OCI-LY1 (cell line): ENCODE data around the gene MYO3B.

ENCODE experiments used
- H2AFZ ChIP-seq: fragments of 200-600 bp; sonication (generic), shearing (Covaris generic); 2 replicates; pipeline ENCODE4 v1.6.0; 2014; ENCODE audit warnings: antibody characterized with exemption, mild to moderate bottlenecking, low read length
- H3F3A ChIP-seq: fragments of 200-600 bp; sonication (generic), shearing (Covaris generic); 2 replicates; pipeline ENCODE4 v1.6.0; 2014; ENCODE audit warnings: mild to moderate bottlenecking, antibody characterized with exemption, low read length, moderate library complexity; ENCODE audit not compliant: insufficient read depth
- H3K27ac ChIP-seq: fragments of 200-600 bp; sonication (generic); 2 replicates; pipeline ENCODE4 v1.5.1; 2014; ENCODE audit warnings: low read length, mixed run types, mild to moderate bottlenecking, low read depth; ENCODE audit not compliant: poor library complexity, severe bottlenecking
- H3K27me3 ChIP-seq: fragments of 200-600 bp; sonication (generic); 2 replicates; pipeline ENCODE4 v1.6.0; 2014; ENCODE audit warnings: antibody characterized with exemption, mild to moderate bottlenecking, low read length, moderate library complexity; ENCODE audit not compliant: insufficient read depth
- H3K36me3 ChIP-seq: fragments of 200-600 bp; sonication (generic); 2 replicates; pipeline ENCODE4 v1.6.1; 2014; ENCODE audit warnings: mild to moderate bottlenecking, antibody characterized with exemption, low read length, moderate library complexity, mixed read lengths; ENCODE audit not compliant: insufficient read depth
- H3K4me1 ChIP-seq: fragments of 200-600 bp; sonication (generic); 2 replicates; pipeline ENCODE4 v1.5.1; 2014; ENCODE audit warnings: mild to moderate bottlenecking, low read length, moderate library complexity; ENCODE audit not compliant: insufficient read depth, severe bottlenecking
- H3K4me2 ChIP-seq: fragments of 200-600 bp; sonication (generic), shearing (Covaris generic); 2 replicates; pipeline ENCODE4 v1.6.1; 2014; ENCODE audit warnings: low read length
- H3K4me3 ChIP-seq: fragments of 200-600 bp; sonication (generic); 2 replicates; pipeline ENCODE4 v1.5.1; 2014; ENCODE audit warnings: low read length, low read depth, mild to moderate bottlenecking, mixed read lengths; ENCODE audit not compliant: poor library complexity, severe bottlenecking
- H3K79me2 ChIP-seq: fragments of 200-600 bp; shearing (Covaris generic); 2 replicates; pipeline ENCODE4 v1.6.1; 2016; ENCODE audit warnings: mixed run types, low read length, mixed read lengths; ENCODE audit not compliant: insufficient read depth
- H3K9ac ChIP-seq: fragments of 200-600 bp; sonication (generic), shearing (Covaris generic); 2 replicates; pipeline ENCODE4 v1.6.1; 2014; ENCODE audit warnings: mild to moderate bottlenecking, low read length, mixed read lengths
- H3K9me2 ChIP-seq: fragments of 200-600 bp; sonication (generic), shearing (Covaris generic); 2 replicates; pipeline ENCODE4 v1.6.1; 2014; ENCODE audit warnings: low read depth, mild to moderate bottlenecking, low read length, mixed read lengths
- H3K9me3 ChIP-seq: fragments of 200-600 bp; shearing (Covaris generic); 2 replicates; pipeline ENCODE4 v1.6.1; 2014; ENCODE audit warnings: low read length, mixed read lengths
- H4K20me1 ChIP-seq: fragments of 200-600 bp; sonication (generic), shearing (Covaris generic); 2 replicates; pipeline ENCODE4 v1.6.0; 2016; ENCODE audit warnings: mild to moderate bottlenecking, low read length; ENCODE audit not compliant: insufficient read depth
- EZH2 ChIP-seq: fragments of 200-600 bp; sonication (generic), shearing (Covaris generic); IDR thresholded peaks from 2 replicates; pipeline ENCODE4 v1.8.0; 2017; ENCODE audit warnings: borderline replicate concordance, mixed run types, mild to moderate bottlenecking, antibody characterized with exemption, low read length, moderate library complexity, mixed read lengths
- TF ChIP-seq, protein P1 (sequence below): fragments of 200-600 bp; sonication (generic), shearing (Covaris generic); IDR thresholded peaks from 2 replicates; pipeline ENCODE4 v1.5.1; 2017; ENCODE audit warnings: mild to moderate bottlenecking, antibody characterized with exemption, low read length, moderate library complexity, mixed read lengths

Gene MYO3B

DNA sequence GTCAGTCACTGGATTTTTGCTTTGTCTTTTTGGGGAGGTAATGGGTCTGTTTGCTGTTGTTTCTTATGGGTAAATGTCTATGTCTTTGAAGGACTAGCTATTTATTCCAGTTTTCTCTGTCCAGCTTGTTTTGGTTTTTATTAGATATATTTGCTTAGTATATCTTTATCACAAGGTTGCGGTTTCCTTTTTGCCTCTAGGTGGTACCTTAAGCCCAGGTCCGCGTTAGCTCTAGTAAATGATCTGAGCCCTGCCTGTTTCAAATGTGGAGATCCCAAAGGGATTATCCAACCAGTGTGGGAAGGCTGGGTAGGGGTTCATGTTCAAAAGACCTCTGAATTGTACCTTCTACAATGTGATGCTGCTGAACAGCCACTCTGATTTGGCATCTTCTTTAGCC is 114.5 kb downstream of the MYO3B start:
- Histone ChIP-seq H3K27ac (no peak overlapping the region), H3K79me2 (no peaks in the 10 kb centered on the region), H3K9me2 (no peaks in the 10 kb centered on the region), H3K9me3 (no peaks in the 10 kb centered on the region), H3K36me3 (no peaks in the 10 kb centered on the region), H3K9ac (no peak overlapping the region), H3K4me1 (no peaks in the 10 kb centered on the region), H2AFZ (no peak overlapping the region), H3K4me2 (no peak overlapping the region), H3K4me3 (no peak overlapping the region), H3F3A (no peaks in the 10 kb centered on the region), H4K20me1 (no peaks in the 10 kb centered on the region), H3K27me3 (no peaks in the 10 kb centered on the region)
- TF ChIP-seq EZH2: no peak
- TF ChIP-seq, protein P1, sequence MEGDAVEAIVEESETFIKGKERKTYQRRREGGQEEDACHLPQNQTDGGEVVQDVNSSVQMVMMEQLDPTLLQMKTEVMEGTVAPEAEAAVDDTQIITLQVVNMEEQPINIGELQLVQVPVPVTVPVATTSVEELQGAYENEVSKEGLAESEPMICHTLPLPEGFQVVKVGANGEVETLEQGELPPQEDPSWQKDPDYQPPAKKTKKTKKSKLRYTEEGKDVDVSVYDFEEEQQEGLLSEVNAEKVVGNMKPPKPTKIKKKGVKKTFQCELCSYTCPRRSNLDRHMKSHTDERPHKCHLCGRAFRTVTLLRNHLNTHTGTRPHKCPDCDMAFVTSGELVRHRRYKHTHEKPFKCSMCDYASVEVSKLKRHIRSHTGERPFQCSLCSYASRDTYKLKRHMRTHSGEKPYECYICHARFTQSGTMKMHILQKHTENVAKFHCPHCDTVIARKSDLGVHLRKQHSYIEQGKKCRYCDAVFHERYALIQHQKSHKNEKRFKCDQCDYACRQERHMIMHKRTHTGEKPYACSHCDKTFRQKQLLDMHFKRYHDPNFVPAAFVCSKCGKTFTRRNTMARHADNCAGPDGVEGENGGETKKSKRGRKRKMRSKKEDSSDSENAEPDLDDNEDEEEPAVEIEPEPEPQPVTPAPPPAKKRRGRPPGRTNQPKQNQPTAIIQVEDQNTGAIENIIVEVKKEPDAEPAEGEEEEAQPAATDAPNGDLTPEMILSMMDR: no peak; the same call in 1 of the 2 replicates

DNA sequence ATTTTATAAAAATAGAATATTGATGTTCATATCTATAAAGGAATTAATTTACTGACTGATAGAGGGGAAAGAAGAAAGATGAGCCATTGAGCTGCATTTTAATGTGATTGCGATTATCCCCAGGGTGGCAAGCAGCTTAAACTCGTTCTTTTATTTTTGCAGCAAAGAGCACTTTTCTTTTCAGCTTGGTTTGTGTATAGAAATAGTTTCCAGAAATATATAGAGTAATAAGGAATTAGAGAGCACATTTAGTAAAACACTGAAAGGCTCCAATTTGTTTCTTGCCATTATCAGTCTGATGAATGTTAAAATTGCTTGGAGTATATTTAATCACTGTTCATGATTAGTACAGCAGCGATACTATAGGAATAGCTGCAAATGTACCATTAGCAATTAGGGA is 119.5 kb downstream of the MYO3B start:
- Histone ChIP-seq H3K9ac (no peak overlapping the region), H3K9me2 (no peaks in the 10 kb centered on the region), H4K20me1 (no peaks in the 10 kb centered on the region), H3K79me2 (no peaks in the 10 kb centered on the region), H3F3A (no peaks in the 10 kb centered on the region), H3K9me3 (no peaks in the 10 kb centered on the region), H2AFZ (no peak overlapping the region), H3K4me3 (no peak overlapping the region), H3K27ac (no peak overlapping the region), H3K4me2 (no peak overlapping the region), H3K27me3 (no peaks in the 10 kb centered on the region), H3K36me3 (no peaks in the 10 kb centered on the region), H3K4me1 (peaks cover 5% of the 10 kb centered on the region)
- no peak for TF ChIP-seq EZH2
- TF ChIP-seq, protein P1: no peak

DNA sequence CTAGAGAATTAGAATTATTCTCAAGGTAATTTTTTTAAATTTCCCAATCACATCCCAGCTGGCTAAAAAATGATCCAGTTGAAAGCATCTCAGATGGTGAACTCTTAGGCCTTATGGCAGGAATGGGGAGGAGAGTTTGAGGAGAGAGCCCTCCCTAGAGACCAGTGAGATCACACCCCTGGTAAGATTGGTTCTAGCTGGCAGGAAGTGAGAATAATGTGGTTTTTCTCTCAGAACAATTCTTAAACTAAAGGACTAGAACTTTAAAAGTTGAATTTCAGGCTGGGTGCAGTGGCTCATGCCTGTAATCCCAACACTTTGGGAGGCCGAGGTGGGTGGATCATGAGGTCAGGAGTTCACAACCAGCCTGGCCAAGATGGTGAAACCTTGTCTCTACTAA is 120.2 kb downstream of the MYO3B start:
- Histone ChIP-seq H3K36me3 (no peaks in the 10 kb centered on the region), H3K79me2 (no peaks in the 10 kb centered on the region), H3K4me3 (no peak overlapping the region)

More for the DNA sequence above, 120.2 kb downstream of the MYO3B start:
- H3K9ac ChIP-seq: no peak overlapping the region
- no peaks in the 10 kb centered on the region for H4K20me1 ChIP-seq
- no peaks in the 10 kb centered on the region for H3K9me2 ChIP-seq
- peaks cover 5% of the 10 kb centered on the region for H3K4me1 ChIP-seq
- H2AFZ ChIP-seq: no peak overlapping the region
- H3F3A ChIP-seq: no peaks in the 10 kb centered on the region
- TF ChIP-seq EZH2: no peak
- TF ChIP-seq, protein P1: no peak
- H3K27me3 ChIP-seq: no peaks in the 10 kb centered on the region
- no peak overlapping the region for H3K27ac ChIP-seq
- H3K9me3 ChIP-seq: no peaks in the 10 kb centered on the region
- H3K4me2 ChIP-seq: no peak overlapping the region
